Activated CD4-positive, alpha-beta T cell treated with anti-CD3 and anti-CD28 coated beads, Interleukin-2, amount 50 U/mL, for 16 hours (primary cell): Measurements from ENCODE around the gene RGS8.

Experiments
- DNase-seq: peaks from one replicate; pipeline ENCODE4 v3.0.0-alpha.2; 2020

The RGS8 gene, protein sequence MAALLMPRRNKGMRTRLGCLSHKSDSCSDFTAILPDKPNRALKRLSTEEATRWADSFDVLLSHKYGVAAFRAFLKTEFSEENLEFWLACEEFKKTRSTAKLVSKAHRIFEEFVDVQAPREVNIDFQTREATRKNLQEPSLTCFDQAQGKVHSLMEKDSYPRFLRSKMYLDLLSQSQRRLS

GRCh38 chr1:182684116-182684828, at the start of gene RGS8:
Gene RGS8, minus strand, starts transcription at chr1:182684587. Its CDS starts 14,938 bp downstream, at chr1:182669649.
- no peak for DNase-seq

DNA sequence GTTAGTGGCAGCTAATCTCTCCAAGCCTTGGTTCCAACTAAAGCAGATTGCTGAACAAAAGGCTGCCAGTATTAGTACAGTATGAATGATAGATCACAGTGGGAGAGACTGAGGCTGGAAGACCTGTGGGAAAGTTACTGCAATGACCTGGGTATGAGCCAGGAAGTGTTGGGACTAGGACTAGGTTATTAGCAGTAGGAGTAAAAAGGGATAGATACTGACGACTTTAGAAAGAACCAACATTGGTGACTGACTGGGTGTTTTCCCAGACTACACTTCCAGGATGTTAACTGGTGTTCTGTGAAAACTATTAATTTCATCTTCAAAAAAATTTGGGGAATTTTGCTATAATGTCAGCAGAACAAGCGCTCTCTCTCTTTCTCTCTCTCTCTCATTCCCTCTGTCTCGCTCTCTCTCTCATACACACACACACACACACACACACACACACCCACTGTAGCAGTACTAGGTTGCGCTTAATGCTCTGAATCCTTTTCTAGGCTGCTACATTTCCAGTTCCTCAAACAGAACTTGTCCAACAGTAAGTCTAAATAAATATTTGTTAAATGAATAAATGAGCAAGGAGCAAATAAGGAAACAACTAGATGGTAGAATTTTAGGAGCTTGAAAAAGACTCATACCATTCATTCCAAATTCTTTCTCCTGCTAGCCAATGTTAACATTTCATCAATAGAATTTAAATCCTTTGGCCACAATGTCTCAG, 47.6 kb upstream of the RGS8 start:
- DNase-seq: no peak

GRCh38 chr1:182726912-182727311, 42.5 kb upstream of the RGS8 start:
- no peak for DNase-seq

DNA sequence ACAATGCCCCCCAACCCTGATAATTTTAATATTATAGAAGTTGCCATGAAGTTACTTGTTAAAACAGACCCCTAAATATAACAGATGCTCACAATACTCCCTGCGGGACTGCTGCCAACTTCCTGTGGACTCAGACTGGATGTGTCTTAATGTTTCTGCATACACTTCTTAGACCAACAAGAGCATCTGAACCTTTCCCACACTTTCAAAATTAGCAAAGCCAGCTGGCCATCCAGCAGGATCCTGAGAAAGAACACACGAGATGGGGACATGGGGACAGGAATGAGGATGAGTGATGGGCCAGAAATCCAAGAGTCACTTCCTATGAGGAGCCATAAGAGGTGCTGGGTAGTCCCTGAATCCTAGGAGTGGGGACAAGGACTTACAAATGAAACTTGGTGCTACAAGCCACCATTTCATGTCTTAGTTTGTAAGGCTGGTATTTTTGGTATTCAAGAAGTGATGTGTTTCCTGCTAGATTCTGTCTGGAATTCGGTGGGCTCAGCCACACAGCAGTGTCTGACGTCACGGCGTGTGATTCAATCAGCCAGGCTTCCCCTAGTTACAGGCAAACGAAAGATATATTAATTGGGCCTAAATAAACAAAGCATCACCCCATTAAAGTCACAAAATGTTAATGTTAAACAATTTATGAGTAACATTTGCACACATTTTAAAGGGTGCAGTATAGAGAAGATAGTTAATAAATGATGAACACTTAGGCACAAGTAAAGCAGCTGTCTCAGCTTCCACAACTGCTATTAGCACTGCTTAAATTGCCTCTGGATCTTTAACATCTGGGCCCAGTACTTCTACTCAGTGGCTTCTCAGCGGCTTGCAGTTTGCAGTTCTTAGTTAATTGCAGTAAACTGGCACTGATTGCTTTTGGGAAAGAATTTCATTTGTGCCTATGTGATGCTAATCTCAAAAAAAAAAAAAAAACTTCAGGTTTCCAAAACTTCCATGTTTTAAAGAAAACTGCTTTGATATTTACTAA, 41.2 kb upstream of the RGS8 start:
- no peak for DNase-seq

- DNase-seq: no peak
These were observed 39.8 kb upstream of the RGS8 start for GRCh38 chr1:182724215-182724614.

GRCh38 chr1:182723200-182723599, 38.8 kb upstream of the RGS8 start:
- no peak for DNase-seq

DNA sequence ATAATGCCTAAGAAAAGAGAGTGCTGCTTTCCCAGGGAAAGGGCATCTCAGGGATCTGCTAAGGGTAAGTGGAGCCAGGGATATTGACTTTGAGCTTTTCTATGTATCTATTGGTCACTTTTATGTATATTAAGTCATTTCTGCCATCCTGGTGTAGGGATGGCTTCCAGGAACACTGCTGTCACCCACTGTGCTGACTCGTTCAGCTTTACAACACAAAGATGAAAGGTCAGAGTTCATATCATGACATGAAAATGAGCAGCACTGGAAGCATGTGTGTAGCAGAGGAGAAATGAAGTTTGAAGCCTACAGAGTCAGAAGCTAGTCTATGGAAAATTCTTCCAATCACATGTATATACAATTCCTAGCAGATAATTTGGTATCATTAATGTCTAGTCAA, 37.1 kb upstream of the RGS8 start:
- no peak for DNase-seq

DNA sequence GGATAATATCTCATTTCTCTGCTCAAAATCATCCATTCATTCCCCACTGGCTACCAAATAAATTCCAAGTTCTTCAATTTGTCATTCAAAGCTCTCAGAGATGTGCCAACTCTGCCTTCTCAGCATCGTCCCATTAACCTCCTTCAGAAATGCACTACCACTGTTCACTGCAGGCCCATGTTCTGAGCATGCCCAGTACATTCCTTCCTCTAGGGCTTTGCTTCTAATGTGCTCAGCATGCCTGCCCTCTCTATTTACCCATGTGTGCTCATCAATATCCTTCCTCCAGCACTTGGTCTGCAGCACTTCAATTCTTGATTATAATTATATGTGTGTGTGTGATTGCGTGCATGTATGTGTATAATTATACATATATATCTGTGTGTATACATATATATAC, 36.1 kb upstream of the RGS8 start:
- no peak for DNase-seq

- no peak for DNase-seq
These were observed 35.2 kb upstream of the RGS8 start for GRCh38 chr1:182719553-182719952.

DNA sequence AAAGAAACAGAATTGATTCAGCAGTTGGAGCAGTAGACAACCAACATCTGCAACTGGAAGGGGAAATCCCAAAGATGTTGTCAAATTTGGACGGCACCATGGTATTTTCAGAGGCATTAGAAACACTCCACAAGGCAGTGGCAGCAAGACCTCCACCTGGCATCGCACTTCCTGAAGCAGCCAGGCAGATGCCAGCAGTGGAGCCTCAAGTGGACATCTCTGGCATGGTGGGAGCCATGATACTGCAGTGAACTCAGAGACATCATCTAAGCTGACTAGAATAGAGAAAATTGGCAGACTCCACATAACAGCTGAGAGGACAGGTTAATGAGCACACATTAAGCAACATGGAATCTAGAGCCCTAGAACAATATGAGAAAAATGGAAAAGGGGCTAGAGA, 33.9 kb upstream of the RGS8 start:
- DNase-seq: peak; percentile 8

- DNase-seq: peak; percentile 9
These were observed 32.6 kb upstream of the RGS8 start for GRCh38 chr1:182716740-182717720.

DNA sequence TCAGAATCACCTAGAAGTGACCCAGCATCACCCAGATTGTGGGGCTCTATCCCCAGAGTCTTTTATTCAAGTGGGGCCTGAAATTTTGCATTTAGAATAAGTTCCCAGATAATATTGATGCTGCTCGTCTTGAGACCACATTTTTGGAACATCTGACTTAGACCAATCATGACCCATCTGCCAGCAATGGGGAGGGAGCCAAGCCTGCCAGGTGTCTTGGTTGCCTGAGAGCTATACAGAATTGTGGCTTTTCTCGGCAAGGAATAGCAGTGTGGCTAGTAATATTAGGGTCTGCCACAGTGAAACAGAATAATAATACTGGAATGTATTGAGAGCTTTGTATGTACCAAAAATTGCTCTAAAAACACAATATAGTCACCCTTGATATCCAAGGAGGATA, 31.1 kb upstream of the RGS8 start:
- no peak for DNase-seq

DNA sequence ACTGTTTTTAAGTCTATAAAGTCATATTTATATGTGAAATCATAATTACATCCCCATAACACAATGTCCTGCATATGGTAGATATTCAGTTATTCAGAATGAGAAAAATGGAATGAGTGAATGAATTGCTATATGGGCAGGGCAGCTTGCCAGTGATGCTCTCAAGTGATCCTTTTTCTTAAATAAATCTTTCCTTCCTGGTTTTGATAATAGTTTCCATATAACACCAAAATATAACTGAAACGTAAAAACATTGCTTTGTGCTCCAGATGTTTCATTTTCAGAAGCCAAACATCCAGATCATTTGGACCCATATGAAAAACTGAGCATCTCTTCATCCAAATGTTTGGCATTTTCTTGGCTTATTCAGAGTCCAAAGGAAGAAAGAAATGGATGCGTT, 30.2 kb upstream of the RGS8 start:
- DNase-seq: no peak

DNA sequence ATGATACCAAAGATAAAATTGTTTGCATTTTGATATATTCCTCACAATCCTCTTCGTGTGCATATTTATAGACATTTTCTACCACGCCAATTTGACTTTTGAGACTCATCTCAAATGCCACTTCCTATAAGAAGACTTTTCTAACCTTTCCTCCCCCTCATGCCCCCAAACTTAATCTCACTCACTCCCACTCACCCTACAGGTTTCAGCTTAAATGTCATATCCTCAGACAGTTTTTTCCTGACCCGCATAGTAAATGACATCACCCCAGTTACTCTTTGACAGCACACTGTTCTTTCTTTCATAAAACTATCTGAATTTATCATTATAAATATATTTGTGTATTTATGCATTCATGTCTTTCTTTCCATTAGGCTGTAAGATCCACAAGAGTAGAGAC, 29.6 kb upstream of the RGS8 start:
- peak; percentile 7 for DNase-seq

- DNase-seq: no peak
These were observed 29.1 kb upstream of the RGS8 start for GRCh38 chr1:182713492-182713891.

DNA sequence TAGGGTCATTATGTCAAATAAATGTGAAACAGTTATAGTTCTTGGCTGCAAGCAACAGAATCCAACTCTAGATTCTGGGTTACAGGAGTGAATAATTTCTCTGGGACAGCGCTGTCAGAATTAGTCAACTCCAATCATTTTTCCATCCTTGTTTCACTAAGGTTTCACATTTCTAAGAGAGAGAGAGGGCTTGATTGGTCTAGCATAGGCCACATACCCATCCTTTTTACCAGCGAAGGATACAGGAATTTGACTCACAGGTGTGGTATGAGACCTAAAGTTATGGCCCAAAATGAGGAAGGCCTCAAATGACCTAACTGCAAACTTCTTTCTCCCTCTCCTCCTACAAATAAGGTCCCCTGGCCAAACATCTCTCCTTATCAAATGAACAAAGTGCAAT, 25.5 kb upstream of the RGS8 start:
- no peak for DNase-seq

GRCh38 chr1:182709225-182709764, 24.9 kb upstream of the RGS8 start:
- DNase-seq: peak; percentile 31

GRCh38 chr1:182707122-182707521, 22.7 kb upstream of the RGS8 start:
- DNase-seq: no peak

- DNase-seq: no peak
These were observed 20.3 kb upstream of the RGS8 start for GRCh38 chr1:182704677-182705076.

GRCh38 chr1:182703539-182703938, 19.2 kb upstream of the RGS8 start:
- no peak for DNase-seq

DNA sequence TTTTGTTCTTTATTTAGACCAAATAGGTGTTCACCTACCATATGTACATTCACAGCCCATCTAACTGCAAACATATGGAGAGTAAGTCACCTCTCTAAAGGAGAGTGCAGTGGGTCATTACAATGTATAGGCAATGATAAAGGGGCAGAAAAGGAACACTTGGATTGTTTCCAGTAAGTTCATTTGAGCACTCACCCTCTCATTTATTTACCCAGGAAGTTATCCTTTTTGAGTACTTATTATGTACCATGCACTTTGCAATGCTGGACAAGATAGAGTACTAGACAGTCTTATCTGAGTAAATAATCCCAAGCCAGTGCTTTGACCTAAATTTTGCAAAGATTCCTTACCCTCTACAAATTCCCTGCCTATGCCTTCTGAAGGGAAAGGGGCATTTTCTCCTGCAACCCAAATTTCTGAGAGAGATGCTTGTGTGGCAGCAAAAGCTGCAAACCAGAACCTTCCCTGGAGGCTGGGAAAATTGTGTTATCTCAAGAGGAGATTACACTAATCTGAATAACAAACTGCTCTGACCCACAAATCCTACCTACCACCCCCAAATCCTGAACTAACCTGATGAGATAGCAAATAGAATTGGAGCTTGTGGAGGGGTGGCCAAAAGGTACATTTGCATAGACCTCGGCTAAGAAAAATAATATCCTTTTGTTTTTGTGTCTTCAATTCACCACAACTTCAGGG, 18.6 kb upstream of the RGS8 start:
- no peak for DNase-seq
